ENCODE results near the gene ACSF2. TPM values are rescaled to one million over a fixed set of nuclear protein-coding genes. Genes with fewer than 3 reads are reported as not detected.

The ACSF2 gene
- total RNA-seq, 1 experiment from 2014 or later, result 63.5 TPM

DNA sequence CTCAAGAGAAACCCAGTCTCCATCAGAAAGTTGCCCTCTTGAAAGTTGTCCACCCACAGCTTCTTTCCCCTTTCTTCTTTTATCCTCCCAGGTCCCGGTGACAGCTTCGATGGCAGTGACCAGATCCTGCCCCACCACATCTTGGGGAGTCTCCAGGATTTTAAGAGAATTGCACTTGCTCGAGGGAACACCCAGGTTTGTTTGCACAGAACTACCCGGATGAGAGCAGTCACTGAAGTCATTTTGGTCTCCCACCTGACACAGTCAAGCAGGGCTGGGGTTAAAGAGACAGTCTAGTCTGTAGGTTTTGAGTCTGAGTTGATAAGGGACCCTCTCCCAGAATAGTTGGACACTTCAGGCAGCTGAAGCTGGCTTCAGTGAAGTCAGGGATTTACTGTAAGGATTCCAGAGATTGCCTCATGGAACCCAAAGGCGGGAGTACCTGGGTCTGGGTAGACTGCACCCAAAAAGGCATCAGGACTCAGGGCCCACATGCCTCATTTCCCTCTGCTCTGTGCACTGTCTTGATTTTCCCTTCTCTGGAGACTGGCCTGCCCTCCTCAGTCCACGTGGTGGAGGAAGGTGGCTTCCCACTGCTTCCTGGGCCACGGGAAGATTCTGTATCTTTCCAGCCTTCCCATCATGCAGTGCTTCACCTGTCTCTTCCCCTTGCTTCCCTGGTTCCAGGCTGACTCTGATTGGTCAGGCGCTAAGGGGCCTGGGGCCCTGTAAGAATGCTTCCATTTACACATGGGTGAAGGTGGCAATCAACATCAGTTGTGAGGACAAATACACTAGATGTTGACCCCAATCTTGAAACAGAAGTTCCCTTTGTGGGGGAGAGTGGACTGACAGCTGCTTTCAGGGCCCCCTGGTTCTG lies 91.7 kb downstream of the ACSF2 start:
- H3K27me3 ChIP-seq (ENCODE audit: low read length), result no peaks in the 10 kb centered on the region
- no peak overlapping the region for H2AFZ ChIP-seq (ENCODE audit: low read length)

DNA sequence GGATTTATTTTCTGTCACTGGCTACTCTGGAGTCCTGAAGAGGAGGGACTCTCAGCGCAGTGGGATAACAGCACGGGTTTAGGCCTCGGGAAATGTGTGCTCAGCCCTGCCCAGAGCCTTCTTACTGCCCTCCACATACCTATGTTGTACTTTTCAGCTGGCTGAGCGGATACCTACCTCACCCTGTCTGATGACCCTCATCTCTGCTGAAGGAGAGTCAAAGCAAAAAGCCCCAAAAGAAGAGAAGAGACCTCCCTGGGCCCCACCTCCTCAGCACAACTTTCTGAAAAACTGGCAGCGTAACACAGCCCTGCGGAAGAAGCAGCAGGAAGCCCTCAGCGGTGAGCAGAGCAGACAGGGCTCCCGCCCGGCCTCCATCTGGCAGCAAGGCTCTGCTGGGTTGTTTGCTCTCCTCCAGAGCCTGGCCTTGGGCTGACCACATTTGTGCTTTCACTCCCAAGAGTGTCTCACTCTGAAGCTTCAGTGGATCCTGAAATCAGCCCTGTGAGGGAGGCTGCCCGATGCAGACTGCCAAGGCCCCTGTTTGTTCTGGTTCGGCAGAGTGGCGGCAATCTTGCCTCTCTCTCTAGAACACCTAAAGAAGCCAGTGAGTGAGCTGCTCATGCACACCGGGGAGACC lies 92.5 kb downstream of the ACSF2 start:
- DNase-seq, result no peak
- Histone ChIP-seq H3K9ac (ENCODE audit: low read length) (no peak overlapping the region), H3K36me3 (ENCODE audit: insufficient read depth, low read length) (no peaks in the 10 kb centered on the region), H3K27ac (ENCODE audit: low read length) (no peak overlapping the region), H3K27me3 (ENCODE audit: low read length) (no peaks in the 10 kb centered on the region), H3K4me3 (ENCODE audit: low read length) (no peak overlapping the region), H2AFZ (ENCODE audit: low read length) (no peak overlapping the region), H3K4me1 (ENCODE audit: low read length) (peaks cover 8% of the 10 kb centered on the region), H3K9me2 (replicated peaks; ENCODE audit: insufficient read depth, low read length) (no peaks in the 10 kb centered on the region), H3K9me3 (ENCODE audit: low read length) (no peaks in the 10 kb centered on the region), H3K4me2 (ENCODE audit: low read depth, low read length, poor library complexity, severe bottlenecking) (no peak overlapping the region), H3K79me2 (ENCODE audit: low read length) (no peaks in the 10 kb centered on the region), H4K20me1 (ENCODE audit: insufficient read depth, low read depth, low read length) (no peaks in the 10 kb centered on the region)

More for the DNA sequence above, 91.7 kb downstream of the ACSF2 start:
- no peak for DNase-seq
- Histone ChIP-seq H3K4me1 (ENCODE audit: low read length) (peaks cover 8% of the 10 kb centered on the region), H3K4me3 (ENCODE audit: low read length) (no peak overlapping the region), H3K36me3 (ENCODE audit: insufficient read depth, low read length) (no peaks in the 10 kb centered on the region), H4K20me1 (ENCODE audit: insufficient read depth, low read depth, low read length) (no peaks in the 10 kb centered on the region), H3K4me2 (ENCODE audit: low read depth, low read length, poor library complexity, severe bottlenecking) (no peak overlapping the region), H3K27ac (ENCODE audit: low read length) (no peak overlapping the region), H3K9me2 (replicated peaks; ENCODE audit: insufficient read depth, low read length) (no peaks in the 10 kb centered on the region), H3K9ac (ENCODE audit: low read length) (no peak overlapping the region), H3K9me3 (ENCODE audit: low read length) (no peaks in the 10 kb centered on the region), H3K79me2 (ENCODE audit: low read length) (no peaks in the 10 kb centered on the region)

DNA sequence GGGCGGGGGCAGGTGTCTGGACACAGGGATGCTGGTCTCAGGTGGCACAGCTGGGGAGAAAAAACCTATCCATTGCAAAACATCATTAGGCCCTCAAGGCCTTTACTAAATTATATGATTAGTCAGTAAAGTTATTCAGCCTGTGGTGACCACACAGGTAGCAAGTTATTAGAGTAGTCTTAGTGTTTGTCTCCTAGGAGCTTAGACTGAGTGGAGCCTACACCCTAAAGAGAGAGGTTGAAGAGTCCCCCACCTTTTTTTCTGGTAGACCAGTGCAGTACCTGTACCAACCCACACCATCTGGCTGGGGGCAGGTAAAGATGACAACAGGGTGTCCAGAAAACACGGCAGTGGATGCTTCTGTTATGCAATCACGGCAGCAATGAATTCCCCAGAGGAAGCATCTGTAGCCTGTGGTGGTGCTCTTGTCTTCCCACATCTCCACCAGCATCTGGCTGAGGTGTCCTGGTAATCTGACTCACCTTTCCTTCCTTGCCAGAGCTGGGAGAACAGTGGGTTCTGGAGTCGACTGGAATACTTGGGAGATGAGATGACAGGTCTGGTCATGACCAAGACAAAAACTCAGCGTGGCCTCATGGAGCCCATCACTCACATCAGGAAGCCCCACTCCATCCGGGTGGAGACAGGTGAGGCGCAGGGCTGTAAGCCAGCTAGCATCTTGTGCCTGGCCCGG lies 93.3 kb downstream of the ACSF2 start:
- no peak overlapping the region for H3K4me2 ChIP-seq (ENCODE audit: low read depth, low read length, poor library complexity, severe bottlenecking)
- H3K9me3 ChIP-seq (ENCODE audit: low read length), result no peaks in the 10 kb centered on the region
- no peaks in the 10 kb centered on the region for H3K27me3 ChIP-seq (ENCODE audit: low read length)
- DNase-seq, result no peak
- peaks cover 8% of the 10 kb centered on the region for H3K4me1 ChIP-seq (ENCODE audit: low read length)
- no peak overlapping the region for H3K9ac ChIP-seq (ENCODE audit: low read length)
- no peak overlapping the region for H3K27ac ChIP-seq (ENCODE audit: low read length)
- no peaks in the 10 kb centered on the region for H4K20me1 ChIP-seq (ENCODE audit: insufficient read depth, low read depth, low read length)
- no peaks in the 10 kb centered on the region for H3K79me2 ChIP-seq (ENCODE audit: low read length)
- no peak overlapping the region for H3K4me3 ChIP-seq (ENCODE audit: low read length)
- H3K9me2 ChIP-seq (replicated peaks; ENCODE audit: insufficient read depth, low read length), result no peaks in the 10 kb centered on the region
- no peak overlapping the region for H2AFZ ChIP-seq (ENCODE audit: low read length)
- no peaks in the 10 kb centered on the region for H3K36me3 ChIP-seq (ENCODE audit: insufficient read depth, low read length)

DNA sequence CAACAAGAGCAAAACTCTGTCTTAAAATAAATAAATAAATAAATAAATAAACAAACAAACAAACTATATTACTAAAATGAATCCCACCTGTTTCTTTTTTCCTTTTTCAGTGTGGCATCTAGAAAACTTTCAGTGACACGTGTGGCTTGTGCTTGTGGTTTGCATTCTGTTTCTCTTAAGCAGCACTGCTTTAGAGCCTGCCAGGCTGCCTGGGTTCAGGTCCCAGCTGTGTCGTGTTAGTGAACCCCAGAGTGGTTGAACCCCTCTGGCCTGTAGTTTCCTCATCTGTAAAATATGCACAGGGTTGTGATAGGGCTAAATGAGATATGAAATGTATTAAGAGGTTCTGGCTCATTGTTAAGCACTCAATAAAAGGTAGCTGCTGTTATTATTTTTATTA lies 94.5 kb downstream of the ACSF2 start:
- H3K27ac ChIP-seq (ENCODE audit: low read length), result no peak overlapping the region
- no peak overlapping the region for H3K4me3 ChIP-seq (ENCODE audit: low read length)
- no peak overlapping the region for H2AFZ ChIP-seq (ENCODE audit: low read length)
- H3K4me1 ChIP-seq (ENCODE audit: low read length), result peaks cover 4% of the 10 kb centered on the region
- no peaks in the 10 kb centered on the region for H3K79me2 ChIP-seq (ENCODE audit: low read length)
- H3K36me3 ChIP-seq (ENCODE audit: insufficient read depth, low read length), result no peaks in the 10 kb centered on the region
- no peak overlapping the region for H3K9ac ChIP-seq (ENCODE audit: low read length)
- no peak overlapping the region for H3K4me2 ChIP-seq (ENCODE audit: low read depth, low read length, poor library complexity, severe bottlenecking)
- H4K20me1 ChIP-seq (ENCODE audit: insufficient read depth, low read depth, low read length), result no peaks in the 10 kb centered on the region
- DNase-seq, result no peak
- no peaks in the 10 kb centered on the region for H3K27me3 ChIP-seq (ENCODE audit: low read length)
- no peaks in the 10 kb centered on the region for H3K9me2 ChIP-seq (replicated peaks; ENCODE audit: insufficient read depth, low read length)
- no peaks in the 10 kb centered on the region for H3K9me3 ChIP-seq (ENCODE audit: low read length)

DNA sequence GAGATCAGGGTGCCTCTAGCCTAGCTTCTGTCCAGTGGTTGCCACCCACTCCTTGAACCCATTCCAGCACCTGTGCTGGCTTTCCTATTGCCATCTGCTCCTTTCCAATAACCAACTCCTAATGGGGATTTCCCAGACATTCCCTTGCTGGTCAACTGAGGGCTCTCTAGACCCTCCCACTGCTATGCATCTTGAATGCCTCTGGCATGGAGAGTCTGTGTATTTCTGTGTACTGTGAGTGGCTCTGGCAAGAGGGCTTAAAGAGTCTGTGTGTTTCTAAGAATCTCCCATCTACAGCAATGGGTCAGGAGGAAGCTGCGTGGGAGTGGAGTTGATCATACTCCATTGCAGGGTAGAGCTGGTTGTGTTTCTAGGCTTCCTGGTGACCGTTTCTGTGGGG lies 95.5 kb downstream of the ACSF2 start:
- no peaks in the 10 kb centered on the region for H3K79me2 ChIP-seq (ENCODE audit: low read length)
- no peaks in the 10 kb centered on the region for H3K9me2 ChIP-seq (replicated peaks; ENCODE audit: insufficient read depth, low read length)
- H3K27me3 ChIP-seq (ENCODE audit: low read length), result no peaks in the 10 kb centered on the region
- H4K20me1 ChIP-seq (ENCODE audit: insufficient read depth, low read depth, low read length), result no peaks in the 10 kb centered on the region
- H3K36me3 ChIP-seq (ENCODE audit: insufficient read depth, low read length), result no peaks in the 10 kb centered on the region
- no peaks in the 10 kb centered on the region for H3K4me1 ChIP-seq (ENCODE audit: low read length)
- no peak overlapping the region for H3K27ac ChIP-seq (ENCODE audit: low read length)
- no peak overlapping the region for H3K4me2 ChIP-seq (ENCODE audit: low read depth, low read length, poor library complexity, severe bottlenecking)
- no peak overlapping the region for H2AFZ ChIP-seq (ENCODE audit: low read length)
- H3K9me3 ChIP-seq (ENCODE audit: low read length), result no peaks in the 10 kb centered on the region
- no peak overlapping the region for H3K9ac ChIP-seq (ENCODE audit: low read length)
- DNase-seq, result no peak
- H3K4me3 ChIP-seq (ENCODE audit: low read length), result no peak overlapping the region

DNA sequence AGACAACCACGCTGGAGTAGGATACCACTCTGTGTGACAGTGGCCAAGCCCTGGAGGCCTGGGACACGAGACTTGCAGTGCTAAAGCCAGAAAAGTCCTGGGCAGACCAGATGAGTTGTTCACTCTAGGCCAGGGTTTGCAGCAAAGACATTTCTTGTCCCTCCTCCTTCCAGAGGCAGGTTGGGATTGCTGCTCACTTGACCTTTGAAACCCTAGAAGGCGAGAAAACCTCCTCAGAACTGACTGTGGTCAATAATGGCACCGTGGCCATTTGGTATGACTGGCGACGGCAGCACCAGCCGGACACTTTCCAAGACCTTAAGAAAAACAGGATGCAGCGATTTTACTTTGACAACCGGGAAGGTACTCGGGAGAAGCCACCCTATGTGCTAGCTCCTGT lies 96.7 kb downstream of the ACSF2 start:
- Histone ChIP-seq H3K27ac (ENCODE audit: low read length) (no peak overlapping the region), H3K9me3 (ENCODE audit: low read length) (no peaks in the 10 kb centered on the region), H4K20me1 (ENCODE audit: insufficient read depth, low read depth, low read length) (no peaks in the 10 kb centered on the region), H3K79me2 (ENCODE audit: low read length) (no peaks in the 10 kb centered on the region), H3K9me2 (replicated peaks; ENCODE audit: insufficient read depth, low read length) (no peaks in the 10 kb centered on the region), H2AFZ (ENCODE audit: low read length) (no peak overlapping the region), H3K36me3 (ENCODE audit: insufficient read depth, low read length) (no peaks in the 10 kb centered on the region), H3K4me2 (ENCODE audit: low read depth, low read length, poor library complexity, severe bottlenecking) (no peak overlapping the region), H3K4me3 (ENCODE audit: low read length) (no peak overlapping the region), H3K9ac (ENCODE audit: low read length) (no peak overlapping the region), H3K4me1 (ENCODE audit: low read length) (no peaks in the 10 kb centered on the region), H3K27me3 (ENCODE audit: low read length) (no peaks in the 10 kb centered on the region)
- no peak for DNase-seq

DNA sequence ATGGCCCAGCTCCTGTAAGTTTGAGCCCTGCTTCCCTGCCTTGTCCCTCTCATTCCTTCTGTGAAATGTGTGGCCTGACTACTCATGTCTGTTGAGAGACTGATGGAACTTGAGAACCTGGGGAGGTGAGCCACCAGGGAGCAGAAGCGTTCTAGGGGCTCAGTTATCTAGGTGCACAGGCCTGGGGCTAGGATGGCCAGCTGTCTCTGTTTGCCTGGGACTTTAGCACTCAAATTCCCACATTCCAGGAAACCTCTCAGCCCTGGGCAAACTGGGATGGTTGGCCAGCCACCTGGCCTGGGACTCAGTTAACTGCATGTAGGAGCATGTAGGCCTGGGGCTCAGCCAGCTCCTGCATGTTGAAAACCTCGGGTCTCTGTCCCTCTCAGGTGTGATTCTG lies 97.2 kb downstream of the ACSF2 start:
- H3K9ac ChIP-seq (ENCODE audit: low read length), result no peak overlapping the region

More for the DNA sequence above, 97.2 kb downstream of the ACSF2 start:
- H3K9me2 ChIP-seq (replicated peaks; ENCODE audit: insufficient read depth, low read length), result no peaks in the 10 kb centered on the region
- no peaks in the 10 kb centered on the region for H3K9me3 ChIP-seq (ENCODE audit: low read length)
- H3K4me3 ChIP-seq (ENCODE audit: low read length), result no peak overlapping the region
- no peaks in the 10 kb centered on the region for H3K79me2 ChIP-seq (ENCODE audit: low read length)
- no peak overlapping the region for H3K4me2 ChIP-seq (ENCODE audit: low read depth, low read length, poor library complexity, severe bottlenecking)
- no peak overlapping the region for H2AFZ ChIP-seq (ENCODE audit: low read length)
- no peaks in the 10 kb centered on the region for H3K4me1 ChIP-seq (ENCODE audit: low read length)
- H3K36me3 ChIP-seq (ENCODE audit: insufficient read depth, low read length), result no peaks in the 10 kb centered on the region
- H4K20me1 ChIP-seq (ENCODE audit: insufficient read depth, low read depth, low read length), result no peaks in the 10 kb centered on the region
- no peaks in the 10 kb centered on the region for H3K27me3 ChIP-seq (ENCODE audit: low read length)
- no peak overlapping the region for H3K27ac ChIP-seq (ENCODE audit: low read length)
- DNase-seq, result no peak

Measured in Karpas-422 (cell line).